NCI-H128 (cell line): ENCODE results near the gene CDK13.
"Not testable (repeated sequence)": the region's sequence is repeated elsewhere in the genome, so short reads cannot be mapped to it uniquely, and the experiment has no call there.

ENCODE experiments used
- DNase-seq: peaks from one replicate; lab custom pipeline; 2025; ENCODE audit not compliant: unreplicated experiment; lab: John Stamatoyannopoulos, UW

Gene CDK13

DNA sequence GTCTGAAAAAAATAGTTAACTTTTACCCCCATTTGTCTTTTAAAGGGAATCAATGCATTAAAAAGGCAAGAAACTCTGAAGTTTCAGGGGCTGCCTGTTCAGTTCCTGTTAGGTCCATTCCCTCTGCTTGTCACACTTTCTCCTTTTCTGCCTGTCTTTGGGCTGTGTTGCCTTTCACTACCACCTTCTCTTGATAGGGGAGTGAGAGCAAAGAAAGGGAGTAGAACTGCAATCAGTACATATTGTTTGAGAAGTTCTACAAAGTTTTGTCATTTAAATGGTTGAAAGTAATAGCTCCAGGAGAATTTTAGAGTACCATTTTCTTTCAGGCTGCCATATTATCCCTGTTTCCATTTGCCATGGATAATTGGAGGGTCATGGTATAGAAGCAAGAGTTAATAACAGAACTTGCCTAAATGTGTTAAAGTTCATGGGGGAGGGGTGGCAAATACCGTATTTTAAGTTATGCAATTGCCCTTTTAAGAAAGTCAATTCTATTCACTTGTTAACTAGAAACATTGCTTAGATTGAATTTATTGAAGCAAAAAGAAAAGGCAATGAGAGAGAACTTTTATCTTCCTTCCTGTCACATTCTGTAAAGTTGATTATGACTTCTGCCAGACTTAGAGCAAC is 145.8 kb downstream of the CDK13 start:
- DNase-seq: no peak

DNA sequence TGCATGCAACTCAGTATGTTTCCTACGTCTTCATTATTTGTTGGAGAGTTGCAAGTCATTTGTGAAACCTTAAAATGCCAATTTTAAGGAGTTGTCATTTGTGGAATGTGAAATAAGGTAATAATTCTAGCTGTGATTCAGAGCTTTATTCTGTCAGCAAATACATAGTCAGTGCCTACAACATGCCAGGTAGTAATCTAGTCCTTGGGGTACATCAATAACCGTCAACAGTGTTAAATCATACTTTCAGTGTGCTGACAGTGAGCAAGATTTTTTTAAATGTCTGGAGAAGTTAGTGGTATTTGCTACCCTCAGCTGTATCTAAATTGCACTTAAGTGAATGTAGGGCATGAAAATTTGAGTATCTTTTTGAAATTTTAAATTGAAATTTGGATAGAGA is 147.7 kb downstream of the CDK13 start:
- no peak for DNase-seq

DNA sequence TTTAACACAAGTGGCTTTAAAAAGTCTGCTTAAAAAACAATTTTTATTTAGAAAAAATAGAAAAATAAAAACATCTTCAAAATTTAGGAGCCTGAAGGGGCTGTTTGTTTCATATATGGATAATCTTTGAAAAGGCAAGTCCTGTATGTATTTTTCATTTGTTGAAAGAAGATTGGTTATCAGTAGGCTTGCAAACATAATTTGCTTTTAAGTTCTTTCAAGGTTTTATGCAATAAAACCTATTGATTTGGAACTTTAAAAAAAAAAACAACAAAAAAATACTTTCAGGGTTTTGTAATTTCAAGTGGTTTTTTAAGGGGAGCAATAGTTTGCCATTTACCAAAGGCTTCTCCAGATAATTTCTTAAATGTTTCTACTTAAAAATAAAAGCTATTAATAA is 148.8 kb downstream of the CDK13 start:
- no peak for DNase-seq

DNA sequence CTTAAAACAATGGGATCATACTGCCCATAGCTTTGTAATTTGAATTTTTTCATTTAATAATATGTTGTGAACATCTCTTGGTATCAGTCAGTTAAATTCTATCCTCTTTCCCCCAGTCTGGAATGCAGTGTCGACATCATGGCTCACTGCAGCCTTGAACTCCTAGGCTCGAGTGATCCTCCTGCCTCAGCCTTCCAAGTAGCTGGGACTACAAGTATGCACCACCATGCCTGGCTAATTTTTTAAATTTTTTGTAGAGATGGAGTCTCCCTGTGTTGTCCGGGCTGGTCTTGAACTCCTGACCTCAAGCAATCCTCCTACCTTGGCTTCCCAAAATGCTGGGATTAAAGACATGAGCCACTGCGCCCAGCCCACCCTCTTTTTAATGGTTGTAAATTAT is 149.8 kb downstream of the CDK13 start:
- DNase-seq: no peak

DNA sequence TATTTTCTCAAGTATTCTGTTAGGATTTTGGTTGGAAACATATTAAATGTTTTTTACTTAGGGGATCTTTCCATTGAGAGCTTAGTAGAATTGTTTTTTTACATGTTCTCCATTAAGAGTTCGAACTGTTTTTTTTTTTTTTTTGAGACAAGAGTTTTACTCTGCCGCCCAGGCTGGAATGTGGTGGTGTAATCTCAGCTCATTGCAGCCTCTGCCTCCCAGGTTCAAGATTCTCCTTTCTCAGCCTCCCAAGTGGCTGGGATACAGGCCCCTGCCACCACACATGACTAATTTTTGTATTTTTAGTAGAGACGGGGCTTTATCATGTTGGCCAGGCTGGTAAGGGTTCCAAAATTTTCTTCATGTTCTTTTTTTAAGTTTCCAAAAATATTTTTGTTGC is 151.1 kb downstream of the CDK13 start:
- no peak for DNase-seq

DNA sequence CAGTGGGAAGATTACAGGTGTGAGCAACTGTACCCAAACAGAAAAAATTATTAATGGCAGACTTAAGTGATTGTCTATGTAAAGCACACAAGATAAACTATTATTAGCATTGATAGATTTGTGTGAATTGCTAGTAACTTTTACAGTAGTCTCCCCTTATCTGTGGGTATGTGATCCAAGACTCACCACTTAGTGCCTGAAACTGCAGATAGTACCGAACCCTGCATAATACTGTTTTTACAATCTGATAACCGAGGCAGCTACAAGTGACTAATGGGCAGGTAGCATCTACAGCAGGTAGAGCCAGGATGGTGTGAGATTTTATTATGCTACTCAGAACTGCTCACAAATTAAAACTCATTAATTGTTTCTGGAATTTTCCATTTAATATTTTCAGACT is 152.8 kb downstream of the CDK13 start:
- no peak for DNase-seq

DNA sequence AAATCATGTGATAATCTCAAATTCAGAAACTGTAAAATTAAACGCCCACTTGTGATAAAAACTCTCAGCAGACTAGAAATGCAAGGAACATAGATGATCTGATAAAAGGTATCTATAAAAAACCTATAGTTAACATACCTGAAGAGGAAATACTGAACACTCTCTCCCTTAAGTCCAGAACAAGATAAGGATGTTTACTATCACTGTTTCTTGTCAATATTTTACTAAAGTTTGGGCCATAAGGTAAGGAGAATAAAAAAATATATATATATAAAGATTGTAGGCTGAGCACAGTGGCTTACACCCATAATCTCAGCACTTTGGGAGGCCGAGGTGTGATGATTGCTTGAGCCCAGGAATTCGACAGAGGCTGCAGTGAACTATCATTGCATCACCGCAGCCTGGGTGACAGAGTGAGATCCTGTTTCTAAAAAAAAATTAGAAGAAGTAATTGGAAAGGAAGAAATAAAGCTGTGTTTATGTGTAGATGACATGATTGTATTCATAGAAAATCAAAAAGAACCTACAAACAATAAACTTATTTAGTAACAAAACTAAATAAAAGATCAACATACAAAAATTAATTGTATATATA is 155.9 kb downstream of the CDK13 start:
- DNase-seq: no peak

DNA sequence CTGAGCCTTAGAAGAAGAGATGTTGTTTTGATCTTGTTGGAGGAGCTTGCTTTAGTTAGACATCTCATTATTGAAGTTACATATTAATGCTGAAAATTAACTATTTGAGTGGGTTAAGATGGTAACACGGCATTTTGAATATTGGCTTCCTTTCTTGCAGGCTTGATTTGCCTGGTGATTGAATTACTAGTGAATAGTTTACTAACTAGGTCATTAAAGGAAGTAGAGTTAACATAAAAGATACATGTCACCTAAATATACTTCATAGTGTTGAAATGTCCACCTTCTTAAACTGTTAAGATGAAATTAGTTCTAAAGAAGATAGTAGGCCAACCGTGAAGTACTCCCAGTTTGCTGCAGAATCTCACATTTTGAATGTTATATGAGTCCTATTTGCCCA is 165.9 kb downstream of the CDK13 start:
- DNase-seq: no peak

DNA sequence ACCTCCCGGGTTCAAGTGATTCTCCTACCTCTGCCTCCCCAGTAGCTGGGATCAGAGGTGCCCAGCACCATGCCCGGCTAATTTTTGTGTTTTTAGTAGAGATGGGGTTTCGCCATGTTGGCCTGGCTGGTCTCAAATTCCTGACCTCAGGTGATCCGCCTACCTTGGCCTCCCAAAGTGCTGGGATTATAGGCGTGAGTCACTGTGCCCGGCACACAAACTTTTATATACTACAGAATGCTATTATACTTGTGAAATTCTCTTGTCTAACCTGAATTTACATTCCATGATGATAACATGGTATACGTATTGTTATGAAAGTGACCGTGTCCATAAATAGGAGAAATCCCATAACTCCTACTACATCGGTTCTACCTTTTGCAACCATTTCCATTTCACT is 167.1 kb downstream of the CDK13 start:
- DNase-seq: not testable (repeated sequence)

DNA sequence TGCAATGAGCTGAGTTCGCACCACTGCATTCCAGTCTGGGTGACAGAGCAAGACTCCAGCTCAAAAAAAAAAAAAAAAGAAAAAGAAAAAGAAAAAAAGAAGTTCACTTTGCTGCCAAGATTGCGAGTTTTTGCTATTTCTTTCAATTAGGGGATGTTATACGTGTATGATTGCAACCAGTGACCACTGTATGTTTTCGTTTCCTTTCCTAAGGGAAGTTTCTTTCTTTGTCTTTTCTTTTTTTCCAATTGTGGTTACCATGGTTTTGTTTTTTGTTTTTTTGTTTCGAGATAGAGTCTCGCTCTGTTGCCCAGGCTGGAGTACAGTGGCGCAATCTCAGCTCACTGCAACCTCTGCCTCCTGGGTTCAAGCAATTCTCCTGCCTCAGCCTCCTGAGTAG is 168.1 kb downstream of the CDK13 start:
- DNase-seq: not testable (repeated sequence)

DNA sequence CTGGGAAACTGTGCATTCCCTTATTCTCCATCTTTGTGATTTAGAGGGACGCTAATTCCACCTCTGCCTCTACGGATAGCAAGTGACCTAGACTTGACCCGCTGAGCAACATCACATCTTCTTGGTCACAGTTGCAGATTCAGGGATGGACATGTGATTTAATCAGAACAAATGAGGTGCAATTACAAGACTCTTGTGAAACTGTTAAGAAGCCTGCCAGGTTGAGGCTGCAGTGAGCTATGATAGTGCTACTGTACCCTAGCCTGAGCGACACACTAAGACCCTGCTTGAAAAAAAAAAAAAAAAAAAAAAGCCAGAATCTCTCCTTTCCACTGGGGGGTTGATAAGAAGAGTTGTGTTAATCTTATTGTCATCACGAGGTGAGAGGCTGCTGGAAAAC is 170.0 kb downstream of the CDK13 start:
- DNase-seq: no peak

DNA sequence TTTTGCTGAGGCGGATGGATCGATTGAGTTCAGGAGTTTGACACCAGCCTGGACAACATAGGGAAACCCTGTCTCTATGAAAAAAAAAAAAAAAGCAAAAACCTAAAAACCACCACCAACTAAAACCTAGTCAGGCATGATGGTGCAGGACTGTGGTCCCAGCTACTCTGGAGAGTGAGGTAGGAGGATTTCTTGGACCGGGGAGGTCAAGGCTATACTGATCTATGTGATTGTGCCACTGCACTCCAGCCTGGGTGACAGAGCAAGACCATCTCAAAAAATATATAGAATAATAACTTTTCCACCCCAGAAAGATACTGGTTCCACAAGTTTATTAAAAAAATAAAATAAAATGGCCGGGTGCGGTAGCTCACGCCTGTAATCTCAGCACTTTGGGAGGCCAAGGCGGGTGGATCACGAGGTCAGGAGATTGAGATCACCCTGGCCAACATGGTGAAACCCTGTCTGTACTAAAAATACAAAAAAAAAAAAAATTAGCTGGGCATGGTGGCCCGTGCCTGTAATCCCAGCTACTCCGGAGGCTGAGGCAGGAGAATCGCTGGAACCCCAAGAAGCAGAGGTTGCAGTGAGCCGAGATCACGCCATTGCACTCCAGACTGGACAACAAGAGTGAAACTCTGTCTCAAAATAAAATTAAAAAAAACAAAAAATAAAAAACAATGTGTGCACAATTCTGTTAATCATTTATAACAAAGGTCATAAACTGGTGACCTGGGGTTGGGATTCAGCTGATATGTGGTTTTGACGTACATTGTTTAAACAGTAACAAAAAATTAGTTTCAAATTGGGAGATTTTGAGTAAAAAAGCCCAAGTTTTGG is 172.3 kb downstream of the CDK13 start:
- DNase-seq: not testable (repeated sequence)

DNA sequence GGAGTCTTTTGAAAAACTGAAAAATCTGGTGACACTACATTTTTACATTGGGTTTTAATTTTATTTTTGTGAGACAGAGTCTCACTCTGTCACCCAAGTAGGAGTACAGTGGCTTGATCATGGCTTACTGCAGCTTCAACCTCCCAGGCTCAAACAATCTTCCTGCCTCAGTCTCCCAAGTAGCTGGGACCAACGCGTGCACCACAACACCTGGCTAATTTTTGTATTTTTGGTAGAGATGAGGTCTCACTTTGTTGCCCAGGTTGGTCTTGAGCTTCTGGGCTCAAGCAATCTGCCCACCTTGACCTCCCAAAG is 172.8 kb downstream of the CDK13 start:
- no peak for DNase-seq

DNA sequence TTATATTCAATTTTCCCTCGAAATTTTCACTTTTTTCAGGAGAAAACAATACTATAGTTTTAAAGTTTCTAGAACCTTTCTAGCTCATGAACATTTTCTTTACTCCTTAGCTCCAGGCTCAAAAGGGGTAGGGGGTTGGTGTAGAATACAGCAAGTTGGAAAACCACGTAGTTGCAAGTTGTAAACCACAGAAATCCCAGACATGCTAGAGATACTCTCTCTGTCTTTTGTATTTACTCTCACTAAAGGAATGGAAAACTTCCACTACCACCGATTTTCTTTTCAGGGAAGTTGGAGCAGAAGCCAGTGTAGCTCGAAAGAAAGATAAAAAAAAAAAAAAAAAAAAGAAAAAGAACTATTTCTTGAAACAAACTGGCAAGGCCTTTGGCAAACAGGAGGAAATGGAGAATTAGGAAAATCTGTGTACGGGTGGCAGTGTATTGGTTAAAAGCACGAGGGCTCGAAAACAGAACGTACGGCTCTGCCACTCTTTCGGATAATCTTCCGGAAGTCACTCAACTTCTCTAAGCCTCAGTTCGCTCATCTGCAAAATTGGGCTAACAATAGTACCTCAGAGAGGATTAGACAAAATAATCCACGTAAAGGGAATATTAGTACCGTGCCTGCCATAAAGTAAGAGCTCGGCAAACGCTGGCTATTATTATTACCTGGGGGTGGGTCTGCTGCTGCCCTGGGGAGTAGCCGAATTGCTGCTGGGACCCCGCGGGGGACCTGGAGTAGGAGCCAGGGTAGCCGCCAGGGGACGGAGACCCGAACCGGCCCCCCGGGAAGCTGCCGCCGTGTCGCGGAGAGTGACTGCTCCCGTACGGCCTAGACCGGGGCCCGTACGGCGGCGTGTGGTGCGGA is 183.7 kb downstream of the CDK13 start:
- DNase-seq: no peak

DNA sequence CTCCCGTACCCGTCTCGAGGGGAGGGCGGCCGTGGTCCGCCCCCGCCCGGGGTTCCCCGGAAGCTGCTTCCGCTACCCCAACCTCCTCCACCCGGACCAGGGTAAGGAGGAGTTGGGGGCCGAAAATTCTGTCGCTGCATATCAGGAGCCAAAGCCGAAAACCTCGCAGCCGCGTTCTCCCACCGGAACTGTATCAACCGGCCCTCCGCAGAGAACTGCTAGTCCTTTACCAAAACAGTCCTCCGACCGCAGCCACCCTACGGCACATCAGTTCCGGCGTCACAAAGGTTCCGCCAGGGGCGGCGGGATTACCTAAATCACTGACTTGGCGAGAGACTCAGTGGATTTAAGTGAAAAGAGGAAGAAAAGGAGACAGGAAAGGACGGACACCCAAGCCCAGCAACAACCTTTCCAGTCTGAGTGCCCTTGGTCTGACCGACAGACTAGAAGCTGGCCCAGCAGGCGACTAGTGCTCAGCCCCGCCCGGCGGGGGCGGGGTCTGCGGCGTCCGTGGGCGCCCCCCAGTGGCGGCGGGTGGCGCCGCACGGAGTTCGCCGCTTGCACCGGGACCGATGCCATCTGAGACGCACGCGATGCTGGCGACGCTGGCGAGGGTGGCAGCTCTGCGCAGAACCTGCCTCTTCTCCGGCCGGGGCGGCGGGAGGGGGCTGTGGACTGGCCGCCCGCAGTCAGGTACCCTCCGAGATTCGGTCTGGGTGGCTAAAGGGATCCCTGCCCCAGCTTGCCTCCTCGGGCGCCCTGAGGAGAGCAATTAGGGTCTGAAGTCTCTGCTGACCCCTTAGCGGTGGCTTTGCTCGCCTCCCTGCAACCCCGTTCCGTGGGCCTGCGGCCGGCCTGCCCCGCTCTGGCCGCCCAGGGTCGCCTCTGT is 184.6 kb downstream of the CDK13 start, which contains the start of the genes MPLKIP and SUGCT:
Gene MPLKIP, minus strand, starts transcription at position 195 of the 889 bp plus-strand sequence. Its CDS starts 55 bp downstream, at position 140.
Gene SUGCT, plus strand, starts transcription at position 578 of the 889 bp plus-strand sequence.
- DNase-seq: peak; percentile 81

DNA sequence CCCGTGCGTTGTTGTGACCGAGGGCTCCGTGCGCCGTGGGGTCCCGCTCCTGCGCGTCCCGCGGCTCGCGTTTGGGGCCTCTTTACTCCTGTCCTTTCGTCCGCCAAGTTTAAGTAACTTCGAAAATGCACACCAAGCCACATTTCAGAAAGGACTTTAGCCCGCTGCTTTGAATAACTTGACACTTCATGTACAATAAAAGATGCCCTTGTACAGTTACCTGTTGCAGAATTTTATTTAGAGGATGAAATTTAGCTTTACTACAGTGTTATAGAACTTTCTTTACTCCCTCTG is 185.2 kb downstream of the CDK13 start:
- DNase-seq: no peak

DNA sequence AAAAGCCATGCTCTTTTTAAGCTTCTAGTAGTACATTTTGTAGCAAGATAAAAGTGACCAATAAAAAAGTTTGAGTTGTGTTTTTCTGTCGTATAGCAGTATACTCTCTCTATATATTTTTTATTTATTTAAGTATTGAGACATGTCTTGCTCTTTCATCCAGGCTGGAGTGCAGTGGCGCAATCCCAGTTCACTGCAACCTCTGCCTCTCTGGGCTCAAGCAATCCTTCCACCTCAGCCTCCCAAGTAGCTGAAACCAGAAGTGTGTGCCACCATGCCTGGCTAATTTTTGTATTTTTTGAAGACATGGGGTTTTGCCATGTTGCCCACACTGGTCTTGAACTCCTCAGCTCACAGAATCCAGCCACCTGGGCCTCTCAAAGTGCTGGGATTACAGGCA is 187.5 kb downstream of the CDK13 start:
- no peak for DNase-seq

DNA sequence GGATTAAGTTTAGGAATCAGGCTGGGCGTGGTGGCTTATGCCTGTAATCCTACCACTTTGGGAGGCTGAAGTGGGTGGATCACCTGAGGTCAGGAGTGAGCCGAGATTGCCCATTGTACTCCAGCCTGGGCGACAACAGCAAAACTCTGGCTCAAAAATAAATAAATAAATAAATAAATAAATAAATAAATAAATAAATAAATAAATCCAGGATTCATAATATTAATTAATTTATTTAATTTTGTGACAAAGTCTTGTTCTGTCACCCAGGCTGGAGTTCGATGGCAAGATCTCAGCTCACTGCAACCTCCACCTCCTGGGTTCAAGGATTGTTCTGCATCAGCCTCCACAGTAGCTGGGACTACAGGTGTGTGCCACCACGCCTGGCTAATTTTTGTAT is 188.9 kb downstream of the CDK13 start:
- no peak for DNase-seq

DNA sequence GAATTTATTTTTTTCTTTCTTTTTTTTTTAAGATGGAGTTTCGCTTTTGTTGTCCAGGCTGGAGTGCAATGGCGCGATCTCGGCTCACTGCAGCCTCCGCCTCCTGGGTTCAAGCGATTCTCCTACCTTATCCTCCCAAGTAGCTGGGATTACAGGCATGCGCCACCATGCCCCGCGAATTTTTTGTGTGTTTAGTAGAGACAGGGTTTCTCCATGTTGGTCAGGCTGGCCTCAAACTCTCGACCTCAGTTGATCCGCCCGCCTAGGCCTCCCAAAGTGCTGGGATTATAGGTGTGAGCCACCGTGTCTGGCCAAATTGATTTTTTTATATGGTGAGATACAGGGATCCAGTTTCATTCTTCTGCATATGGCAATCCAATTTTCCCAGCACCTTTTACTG is 189.8 kb downstream of the CDK13 start:
- not testable (repeated sequence) for DNase-seq

DNA sequence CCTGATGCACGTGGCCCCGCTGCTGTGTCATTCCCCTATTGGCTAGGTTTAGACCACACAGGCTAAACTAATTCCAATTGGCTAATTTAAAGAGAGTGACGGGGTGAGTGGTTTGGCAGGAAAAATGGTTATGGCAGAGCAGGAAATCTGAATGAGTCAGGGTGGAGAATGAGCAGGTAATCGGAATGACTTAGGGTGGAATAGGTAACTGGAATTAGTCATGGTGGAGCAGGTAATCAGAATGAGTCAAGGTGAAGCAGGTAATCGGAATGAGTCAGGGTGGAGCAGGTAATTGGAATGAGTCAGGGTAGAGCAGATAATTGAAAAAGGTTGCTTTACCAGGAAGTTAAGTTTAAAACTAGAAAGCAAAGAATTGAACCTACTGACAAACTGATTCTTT is 191.9 kb downstream of the CDK13 start:
- not testable (repeated sequence) for DNase-seq
